Umbilical cord (tissue), 2 donors: ENCODE data around the gene DECR2. TPM values are rescaled to one million over a fixed set of nuclear protein-coding genes. Genes with fewer than 3 reads are reported as not detected.
A peak's percentile ranks its signal among the peaks of the same experiment; 100 is the strongest.

Experiments
- DNase-seq: peaks from one replicate; pipeline ENCODE4 v3.0.0-alpha.2; 2015; ENCODE audit warnings: low spot score
- total RNA-seq: library from RNA; depleted of rRNA; stranded (reverse); fragments of >200 nt; gene quantifications from one replicate; pipeline ENCODE4 v1.2.3, GENCODE V29; 2014; ENCODE audit warnings: low replicate concordance; ENCODE audit not compliant: insufficient read depth

DECR2 gene
- total RNA-seq, 1 donor from 2014 or later: 0.48 TPM

DNA sequence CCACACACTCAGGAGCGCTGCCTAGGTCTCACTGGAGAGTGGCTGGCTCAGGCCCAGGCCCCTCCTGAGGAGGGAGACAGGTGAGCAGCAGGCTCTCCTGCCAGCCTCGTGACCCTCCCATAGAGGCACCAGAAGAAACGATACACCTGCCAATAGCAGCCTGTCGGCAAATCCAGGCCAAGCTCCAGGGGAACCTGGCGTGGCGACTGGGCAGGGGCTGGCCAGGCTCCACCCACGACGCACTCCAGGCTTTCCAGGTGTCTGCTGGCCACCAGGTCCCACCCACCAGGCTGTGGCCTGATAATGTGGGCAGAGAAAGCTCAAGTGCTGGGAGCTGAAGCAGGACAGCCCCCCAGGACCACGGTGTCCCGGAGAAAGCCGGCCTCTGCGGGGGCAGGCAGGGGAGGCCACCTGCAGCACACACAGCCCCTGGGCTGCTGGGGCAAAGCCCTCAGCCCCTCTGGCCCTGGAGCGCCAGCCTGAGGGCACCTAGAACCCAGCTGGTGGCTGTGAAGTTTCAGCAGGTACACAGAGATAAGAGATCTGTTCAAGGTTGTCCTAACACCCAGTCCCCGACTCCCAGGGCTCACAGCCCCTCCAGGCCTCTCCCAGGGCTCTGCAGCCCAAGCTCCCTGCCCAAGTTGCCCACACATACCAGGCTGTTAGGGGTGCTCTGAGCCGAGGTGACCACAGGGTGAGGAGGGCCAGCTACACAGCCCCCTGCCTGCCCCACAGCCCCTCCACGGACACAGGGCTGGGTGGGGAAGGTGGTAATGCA, 22.3 kb upstream of the DECR2 start:
- no peak for DNase-seq

DNA sequence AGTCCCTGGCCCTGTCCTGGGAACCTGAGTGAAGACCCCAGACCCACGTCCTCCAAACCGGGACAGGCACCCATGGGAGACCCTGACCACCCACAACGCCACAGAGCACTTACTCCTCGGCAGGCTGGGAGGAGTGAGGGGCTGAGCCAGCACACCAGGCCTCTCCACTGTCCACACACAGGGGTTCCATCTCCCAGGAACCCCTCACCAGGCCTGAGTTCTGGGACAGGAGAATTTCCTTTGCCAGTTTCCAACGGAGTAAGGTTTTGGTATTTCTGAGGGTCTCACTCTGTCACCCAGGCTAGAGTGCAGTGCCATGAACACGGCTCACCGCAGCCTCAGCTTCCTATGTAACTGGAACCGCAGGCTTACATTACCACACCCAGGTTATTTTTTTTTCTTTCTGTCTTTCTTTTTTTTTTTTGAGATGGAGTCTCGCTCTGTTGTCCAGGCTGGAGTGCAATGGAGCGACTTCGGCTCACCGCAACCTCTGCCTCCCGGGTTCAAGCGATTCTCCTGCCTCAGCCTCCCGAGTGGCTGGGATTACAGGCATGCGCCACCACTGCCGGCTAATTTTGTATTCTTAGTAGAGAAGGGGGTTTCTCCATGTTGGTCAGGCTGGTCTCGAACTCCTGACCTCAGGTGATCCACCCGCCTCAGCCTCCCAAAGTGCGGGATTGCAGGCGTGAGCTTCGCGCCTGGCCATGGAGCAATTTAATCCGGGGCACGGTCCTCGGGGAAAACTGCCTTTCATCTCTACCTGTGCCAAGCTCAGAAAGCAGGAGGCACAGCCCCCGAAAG, 21.5 kb upstream of the DECR2 start:
- DNase-seq: no peak

DNA sequence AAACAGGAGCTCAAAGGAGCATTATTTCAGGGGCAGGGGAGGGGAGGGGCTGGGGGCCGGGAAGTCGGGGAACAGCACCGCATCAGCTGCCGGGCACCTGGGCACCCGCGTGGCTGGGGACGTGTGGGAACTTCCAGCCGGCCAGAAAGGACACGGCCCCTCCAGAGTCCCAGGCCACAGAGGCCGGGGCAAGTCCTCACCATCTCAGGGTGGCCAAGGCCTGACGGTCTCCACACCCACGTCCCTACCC, 21.0 kb upstream of the DECR2 start:
- no peak for DNase-seq

DNA sequence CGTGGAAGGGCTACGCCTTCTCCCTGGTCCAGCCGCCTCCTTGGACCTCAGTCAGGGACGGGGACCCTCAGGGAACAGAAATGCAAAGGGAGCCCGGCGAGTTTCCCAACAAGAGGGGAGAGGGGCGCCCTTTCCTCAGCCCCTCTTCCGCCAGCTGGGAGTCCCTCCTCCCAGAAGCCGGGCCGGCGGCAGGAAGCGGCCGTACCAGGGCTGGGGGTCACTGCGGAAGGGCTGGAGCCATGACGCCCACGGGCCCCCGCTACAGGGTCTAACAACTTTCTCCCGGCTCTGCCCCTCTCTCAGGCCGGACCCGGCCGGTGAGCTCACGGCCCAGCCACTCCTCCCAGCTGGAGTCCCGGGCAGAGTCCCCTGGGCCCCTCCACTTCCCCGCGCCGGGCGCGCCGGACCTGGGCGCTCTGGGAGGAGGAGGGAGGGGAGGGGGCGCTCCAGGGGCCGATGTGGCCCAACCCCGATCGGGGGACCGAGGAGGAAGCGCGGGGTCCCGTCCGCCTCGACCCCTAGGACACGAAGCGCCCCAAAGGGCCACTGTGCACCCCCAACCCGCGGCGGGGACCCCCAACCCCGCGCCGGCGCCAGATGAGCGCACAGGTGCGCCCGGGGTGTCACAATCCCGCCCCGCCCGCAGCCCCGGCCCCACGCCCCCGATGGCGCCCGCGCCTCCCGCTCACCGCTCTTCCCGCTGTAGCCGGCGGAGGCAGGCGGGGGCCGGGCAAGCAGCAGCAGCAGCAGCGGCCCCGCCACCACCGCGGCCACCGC, 20.5 kb upstream of the DECR2 start:
- no peak for DNase-seq

DNA sequence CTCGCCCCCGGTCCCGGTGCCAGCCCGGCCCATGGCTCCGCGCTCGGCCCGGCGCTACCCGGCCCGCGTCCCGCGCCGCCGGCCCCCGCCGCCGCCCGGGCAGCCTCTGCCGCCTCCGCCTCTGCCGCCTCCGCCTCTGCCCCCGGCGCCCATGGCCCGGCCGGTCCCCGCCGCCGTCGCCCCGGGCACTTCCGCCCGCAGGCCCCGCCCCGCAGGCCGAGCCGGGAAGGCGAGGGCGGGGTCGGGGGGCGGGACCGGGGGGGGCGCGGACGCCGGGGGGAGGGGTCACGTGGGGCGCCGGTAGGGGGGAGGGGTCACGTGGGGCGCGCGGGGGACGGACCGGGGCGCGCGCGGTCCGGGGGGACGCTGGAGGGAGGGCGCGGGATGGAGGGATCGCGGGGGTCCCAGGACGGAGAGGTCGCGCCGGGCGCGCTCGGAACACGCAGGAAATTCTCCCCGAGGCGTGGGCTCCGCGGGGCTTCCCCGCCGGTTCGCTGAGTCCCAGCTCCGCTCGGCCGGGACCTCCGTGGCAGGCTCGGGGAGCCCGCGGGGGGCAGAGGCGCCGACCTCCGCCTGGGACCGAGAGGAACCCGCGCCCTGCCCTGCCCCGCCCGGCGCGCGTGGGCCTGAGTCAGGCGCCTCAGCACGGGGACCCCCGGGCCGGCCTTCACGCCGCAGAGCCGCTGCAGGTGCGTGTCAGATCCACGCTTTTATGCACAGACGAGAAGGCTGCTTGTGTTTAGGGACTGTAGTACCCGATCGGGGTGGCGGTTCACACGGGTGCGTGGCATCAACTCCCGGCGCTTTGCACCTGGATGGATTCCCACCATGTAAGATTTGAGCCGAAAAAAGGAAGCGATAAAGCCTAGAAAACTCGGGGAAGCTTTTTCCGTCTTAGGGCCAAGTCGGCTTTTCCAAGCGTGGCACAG, 19.6 kb upstream of the DECR2 start, which contains the start of gene PGAP6:
PGAP6 (minus strand) TSS at position 190 of the 929 bp plus-strand sequence; CDS start at position 33, 157 bp downstream.
- DNase-seq: no peak

DNA sequence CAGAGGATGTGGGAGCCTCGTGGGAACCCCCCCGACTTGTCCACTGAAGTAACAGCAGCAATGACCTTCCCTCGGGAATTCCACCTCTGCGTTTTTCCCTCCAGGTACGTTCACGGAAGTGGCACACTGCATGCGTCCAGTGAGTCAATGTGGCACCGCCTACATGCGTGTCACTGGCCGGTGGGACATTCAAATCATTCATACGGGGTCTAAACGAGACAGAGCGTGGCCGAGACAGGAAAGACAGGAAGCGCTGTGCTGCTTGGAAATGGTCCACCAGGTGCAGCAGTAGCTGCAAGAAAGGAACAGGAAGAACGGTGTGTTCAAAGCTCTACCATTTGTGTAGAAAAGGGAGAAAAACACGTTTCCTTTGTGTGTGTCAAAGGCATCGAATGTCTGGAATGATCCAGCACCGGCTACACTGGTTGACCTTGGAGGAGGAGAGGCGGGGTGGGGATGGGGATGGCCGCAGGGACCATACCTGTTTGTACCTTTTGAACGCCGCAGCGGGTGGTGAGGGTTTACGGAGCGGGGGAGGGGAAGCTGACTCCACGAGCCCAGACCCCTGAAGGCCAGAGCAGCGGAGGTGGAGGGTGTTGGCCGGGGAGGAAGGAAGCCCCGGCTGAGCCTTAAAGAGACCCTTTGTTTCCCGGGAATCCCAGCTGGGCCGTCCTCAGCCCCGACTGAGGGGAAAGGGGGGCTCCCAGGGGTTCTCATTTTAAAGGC, 18.2 kb upstream of the DECR2 start:
- no peak for DNase-seq

DNA sequence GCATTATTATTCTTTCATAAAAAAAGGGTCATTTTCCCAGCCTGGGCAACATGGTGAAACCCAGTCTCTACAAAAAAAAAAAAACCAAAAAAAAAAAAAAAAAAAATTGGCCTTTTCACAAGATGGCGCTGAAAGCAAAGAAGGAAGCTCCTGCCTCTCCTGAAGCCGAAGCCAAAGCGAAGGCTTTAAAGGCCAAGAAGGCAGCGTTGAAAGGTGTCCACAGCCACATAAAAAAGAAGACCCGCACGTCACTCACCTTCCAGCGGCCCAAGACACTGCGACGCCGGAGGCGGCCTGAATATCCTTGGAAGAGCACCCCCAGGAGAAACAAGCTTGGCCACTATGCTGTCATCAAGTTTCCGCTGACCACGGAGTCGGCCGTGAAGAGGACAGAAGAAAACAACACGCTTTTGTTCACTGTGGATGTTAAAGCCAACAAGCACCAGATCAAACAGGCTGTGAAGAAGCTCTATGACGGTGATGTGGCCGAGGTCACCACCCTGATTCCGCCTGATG, 15.0 kb upstream of the DECR2 start:
- DNase-seq: no peak

DNA sequence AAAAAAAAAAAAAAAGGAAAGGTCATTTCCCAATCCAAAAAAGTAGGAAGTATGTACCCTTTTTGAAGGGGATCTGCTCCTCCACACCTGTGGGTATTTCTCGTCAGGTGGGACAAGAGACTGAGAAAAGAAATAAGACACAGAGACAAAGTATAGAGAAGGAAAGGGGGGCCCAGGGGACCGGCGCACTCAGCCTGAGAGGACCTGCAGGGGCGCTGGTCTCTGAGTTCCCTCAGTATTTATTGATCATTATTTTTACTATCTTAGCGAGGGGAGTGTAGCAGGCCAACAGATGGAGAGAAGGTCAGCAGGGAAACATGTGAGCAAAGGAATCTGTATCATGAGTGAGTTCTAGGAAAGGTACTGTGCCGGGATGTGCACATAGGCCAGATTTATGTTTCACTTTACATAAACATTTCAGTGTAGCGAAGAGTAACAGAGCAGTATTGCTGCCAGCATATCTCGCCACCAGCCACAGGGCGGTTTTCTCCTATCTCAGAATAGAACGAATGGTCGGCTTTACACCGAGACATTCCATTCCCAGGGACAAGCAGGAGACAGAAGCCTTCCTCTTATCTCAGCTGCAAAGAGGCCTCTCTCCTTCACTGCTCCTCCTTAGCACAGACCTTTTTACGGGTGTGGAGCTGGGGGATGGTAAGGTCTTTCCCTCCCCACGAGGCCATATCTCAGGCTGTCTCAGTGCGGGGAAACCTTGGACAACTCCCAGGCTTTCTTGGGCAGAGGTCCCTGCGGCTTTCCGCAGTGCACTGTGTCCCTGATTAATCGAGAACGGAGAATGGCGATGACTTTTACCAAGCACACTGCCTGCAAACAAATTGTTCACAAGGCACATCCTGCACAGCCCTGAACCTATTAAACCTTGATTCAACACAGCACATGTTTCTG, 13.7 kb upstream of the DECR2 start:
- peak; percentile 69 for DNase-seq

DNA sequence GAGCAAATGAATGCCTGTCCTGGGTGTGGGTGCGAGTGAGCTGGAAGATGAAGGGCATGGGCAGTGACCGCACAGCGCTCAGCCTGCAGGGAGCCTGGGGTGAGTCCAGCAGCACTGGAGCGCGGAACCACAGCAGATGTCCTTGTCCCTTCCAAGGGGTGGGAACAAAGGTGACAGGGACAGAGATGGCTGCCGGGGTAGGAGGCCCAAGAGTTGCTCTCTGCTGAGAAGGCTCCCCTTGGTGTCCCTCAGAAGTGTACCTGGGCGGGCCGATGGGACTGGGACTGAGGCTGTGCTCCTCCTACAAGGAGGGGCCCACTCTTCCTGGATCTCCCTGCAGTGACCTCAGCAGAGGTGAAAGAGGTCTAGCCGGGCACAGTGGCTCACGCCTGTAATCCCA, 12.3 kb upstream of the DECR2 start:
- DNase-seq: no peak

DNA sequence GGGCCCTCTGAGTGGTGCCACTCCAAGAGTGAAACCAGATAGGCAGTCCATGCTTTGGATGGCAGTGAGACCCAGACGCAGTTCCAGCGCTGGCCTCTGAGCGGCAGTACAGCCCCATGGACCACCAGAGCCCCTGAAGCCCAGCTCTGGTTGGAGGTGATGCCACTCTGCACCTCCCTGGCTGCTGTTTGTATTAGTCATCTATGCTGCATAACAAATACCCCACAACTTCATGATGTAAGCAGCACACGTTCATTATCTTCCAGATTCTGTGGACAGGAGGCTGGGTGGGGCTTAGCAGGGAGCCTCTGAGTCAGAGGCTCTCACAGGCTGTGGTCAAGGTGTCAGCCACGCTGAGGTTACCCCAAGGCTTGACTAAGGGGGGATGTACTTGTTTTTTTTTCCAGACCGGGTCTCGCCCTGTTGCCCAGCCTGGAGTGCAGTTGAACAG, 9.8 kb upstream of the DECR2 start:
- no peak for DNase-seq

DNA sequence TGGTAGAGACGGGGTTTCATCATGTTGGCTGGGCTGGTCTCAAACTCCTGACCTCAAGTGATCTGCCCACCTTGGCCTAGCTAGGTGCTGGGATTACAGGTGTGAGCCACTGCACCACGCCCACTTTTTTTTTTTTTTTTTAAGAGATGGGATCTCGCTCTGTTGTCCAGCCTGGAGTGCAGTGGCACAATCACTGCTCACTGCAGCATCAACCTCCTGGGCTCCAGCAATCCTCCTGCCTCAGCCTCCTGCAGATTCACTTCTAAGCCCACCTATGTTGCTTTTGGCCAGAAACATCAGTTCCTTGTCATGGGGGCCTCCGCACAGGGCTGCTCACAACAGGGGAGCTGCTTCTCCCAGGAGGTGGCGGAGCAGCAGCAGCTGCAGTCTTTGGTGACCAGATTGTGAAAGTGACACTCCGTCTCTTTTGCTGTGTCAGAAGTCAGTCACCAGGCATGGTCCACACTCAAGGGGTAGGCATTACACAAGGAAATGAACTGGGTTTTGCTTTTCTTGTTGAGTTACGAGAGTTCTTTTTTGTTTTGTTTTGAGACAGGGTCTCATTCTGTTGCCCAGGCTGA, 9.1 kb upstream of the DECR2 start:
- no peak for DNase-seq

DNA sequence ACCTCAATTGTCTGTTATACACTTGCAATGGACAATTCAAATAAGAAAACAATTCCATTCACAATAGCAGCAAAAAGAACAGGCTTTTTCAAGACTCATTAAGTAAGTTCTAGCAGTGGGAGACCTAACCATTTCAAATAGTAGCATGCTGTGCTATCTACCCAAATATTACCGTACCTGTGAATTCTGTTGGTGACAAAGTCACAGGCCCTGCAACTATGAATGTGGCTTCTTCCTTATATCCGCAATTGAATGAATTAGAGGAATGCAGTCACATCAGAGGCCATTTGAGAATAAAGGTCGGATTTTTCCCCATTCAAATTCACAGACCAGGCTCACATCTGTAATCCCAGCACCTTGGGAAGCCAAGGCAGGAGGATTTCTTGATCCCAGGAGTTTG, 5.5 kb upstream of the DECR2 start:
- no peak for DNase-seq

DNA sequence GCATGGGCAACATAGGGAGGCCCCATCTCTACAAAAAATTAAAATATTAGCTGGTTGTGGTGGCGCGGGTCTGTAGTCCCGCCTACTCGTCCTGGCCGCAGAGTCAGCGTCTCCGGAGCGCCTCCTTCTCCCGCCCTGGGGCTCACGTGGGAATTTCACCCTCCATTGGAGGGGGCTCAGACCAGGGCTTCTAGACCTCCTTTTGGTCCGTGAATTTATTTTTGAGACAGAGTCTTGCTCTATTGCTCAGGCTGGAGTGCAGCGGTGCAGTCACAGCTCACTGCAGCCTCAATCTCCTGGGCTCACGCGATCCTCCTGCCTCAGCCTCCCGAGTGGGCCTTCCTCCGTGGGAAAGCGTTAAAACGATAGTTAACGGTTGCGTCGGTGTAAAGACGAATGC, 5.1 kb upstream of the DECR2 start:
- peak; percentile 78 for DNase-seq

DNA sequence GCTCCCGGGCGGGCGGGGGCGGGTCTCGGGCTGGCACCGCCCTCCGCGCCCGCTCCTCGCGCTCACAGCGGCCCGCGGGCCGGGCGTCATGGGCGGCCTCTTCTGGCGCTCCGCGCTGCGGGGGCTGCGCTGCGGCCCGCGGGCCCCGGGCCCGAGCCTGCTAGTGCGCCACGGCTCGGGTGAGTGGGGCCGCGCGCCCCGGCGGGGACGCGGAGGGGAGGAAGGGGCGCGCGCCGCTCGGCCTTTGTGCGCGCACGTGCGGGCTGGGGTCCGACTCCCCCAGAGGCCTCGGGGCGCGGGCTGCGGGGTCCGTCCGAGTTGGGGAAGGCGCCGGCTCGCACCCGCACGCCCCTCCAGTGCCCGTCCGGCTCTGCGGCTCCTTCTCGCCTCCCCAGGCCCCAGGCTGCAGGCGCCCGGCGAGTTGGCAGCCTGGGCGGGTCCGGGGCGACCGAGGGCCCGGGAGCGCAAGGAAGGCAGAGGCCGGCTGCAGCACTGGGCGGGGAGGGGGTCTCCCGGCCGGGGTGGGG, 4.5 kb upstream of the DECR2 start, which contains the start of gene NME4:
NME4 (plus strand) TSS at position 65 of the 527 bp plus-strand sequence; CDS start at position 89, 24 bp downstream.
- DNase-seq: peak; percentile 35

DNA sequence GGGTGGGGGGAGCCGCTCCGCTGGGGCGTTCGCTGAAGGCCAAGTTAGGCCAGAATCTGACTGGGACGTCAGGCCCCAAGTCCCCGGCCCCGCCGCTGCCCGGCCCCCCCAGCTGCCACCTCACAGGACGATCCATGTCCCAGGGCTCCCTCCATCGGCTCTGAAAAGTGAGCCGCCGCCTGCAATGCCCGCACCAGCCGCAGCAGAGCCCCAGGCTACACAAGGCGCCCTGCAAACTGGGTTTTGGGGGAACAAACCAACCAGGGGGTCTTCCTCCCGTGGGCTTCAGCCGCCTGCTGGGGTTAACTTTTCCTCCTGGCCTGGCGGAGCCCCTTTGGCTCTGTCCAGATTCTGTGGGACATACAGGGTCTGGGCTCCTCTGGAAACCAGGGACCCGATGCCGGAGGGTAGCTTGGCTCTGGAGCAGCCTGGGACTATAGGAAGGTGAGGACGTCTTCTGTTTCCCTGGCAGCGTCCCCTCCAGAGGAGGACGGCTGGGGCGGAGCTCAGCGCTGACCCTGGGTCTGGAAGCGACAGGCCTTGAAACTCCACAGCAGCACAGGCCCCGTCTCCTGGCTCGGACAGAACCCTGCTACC, 3.9 kb upstream of the DECR2 start:
- DNase-seq: peak; percentile 79

DNA sequence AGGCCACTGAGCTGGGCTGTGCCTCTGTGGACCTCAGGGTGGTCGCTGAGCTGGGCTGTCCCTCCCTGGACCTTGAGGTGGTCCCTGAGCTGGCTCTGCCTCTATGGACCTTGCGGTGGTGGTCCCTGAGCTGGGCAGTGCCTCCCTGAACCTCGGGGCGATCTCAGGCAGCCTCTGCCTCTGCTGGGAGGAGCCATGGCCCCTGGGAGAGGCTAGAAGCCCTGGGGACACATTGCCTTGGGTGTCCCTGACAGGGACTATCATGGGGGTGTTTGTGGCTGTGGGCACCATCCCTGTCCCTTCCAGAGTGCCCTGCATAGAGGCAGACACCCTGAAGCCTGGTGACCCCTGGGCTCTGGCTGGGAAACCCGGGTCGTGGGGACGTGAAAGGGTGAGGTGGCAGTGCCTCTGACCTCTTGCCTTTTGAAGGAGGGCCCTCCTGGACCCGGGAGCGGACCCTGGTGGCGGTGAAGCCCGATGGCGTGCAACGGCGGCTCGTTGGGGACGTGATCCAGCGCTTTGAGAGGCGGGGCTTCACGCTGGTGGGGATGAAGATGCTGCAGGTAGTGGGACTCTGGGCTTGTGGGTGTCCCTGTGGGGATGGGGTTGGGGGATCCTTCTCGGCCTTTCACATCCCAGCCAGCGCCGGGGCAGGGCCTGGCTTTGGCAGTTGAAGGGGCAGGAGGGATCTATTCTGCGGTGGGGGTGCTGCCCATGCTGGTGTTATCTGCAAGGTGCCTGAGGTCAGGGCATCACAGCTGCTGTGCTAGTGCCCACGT, 2.9 kb upstream of the DECR2 start:
- DNase-seq: no peak

DNA sequence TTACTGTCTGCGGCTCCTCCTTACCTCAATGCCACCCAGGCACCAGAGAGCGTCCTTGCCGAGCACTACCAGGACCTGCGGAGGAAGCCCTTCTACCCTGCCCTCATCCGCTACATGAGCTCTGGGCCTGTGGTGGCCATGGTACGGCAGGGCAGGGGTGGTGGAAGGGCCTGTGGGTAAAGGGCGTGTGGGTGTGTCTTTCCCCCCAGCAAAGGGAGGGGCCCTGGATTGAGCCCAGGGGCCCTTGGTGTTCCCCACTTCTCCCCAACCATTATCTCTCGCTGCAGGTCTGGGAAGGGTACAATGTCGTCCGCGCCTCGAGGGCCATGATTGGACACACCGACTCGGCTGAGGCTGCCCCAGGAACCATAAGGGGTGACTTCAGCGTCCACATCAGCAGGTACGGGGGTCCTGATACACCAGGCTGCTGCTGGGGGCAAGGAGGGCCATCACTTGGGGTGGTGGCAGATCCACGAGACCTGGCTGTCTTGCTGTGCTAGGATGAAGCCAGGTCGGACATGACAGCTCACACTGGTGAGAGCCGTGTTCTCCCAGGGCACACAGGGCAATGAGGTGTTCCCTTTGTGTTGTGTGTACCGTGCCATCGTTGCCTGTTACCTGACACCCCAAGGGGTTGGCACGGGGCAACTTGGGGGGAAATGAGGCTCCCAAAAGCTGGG, 2.2 kb upstream of the DECR2 start:
- no peak for DNase-seq
